KMS-11 (cell line): ENCODE results near the gene CAPN11.

ENCODE experiments used
- H2AFZ ChIP-seq: fragments of 200-600 bp; sonication (generic); 2 replicates; pipeline ENCODE4 v1.6.1; 2016; ENCODE audit warnings: antibody characterized with exemption, mixed run types, low read depth
- H3K27ac ChIP-seq: fragments of 200-600 bp; sonication (generic); 2 replicates; pipeline ENCODE4 v1.6.1; 2016; ENCODE audit warnings: mild to moderate bottlenecking, mixed run types
- H3K27me3 ChIP-seq: fragments of 200-600 bp; sonication (generic); 2 replicates; pipeline ENCODE4 v1.6.1; 2017; ENCODE audit warnings: mild to moderate bottlenecking, low read depth, mixed run types, moderate library complexity; ENCODE audit not compliant: insufficient read depth
- H3K36me3 ChIP-seq: fragments of 200-600 bp; sonication (generic); 2 replicates; pipeline ENCODE4 v1.6.1; 2017; ENCODE audit warnings: mild to moderate bottlenecking, mixed run types; ENCODE audit not compliant: insufficient read depth
- H3K4me1 ChIP-seq: fragments of 200-600 bp; sonication (generic); 2 replicates; pipeline ENCODE4 v1.6.1; 2016; ENCODE audit warnings: mild to moderate bottlenecking, low read depth, mixed run types; ENCODE audit not compliant: poor library complexity, severe bottlenecking
- H3K4me2 ChIP-seq: fragments of 200-600 bp; sonication (generic); 2 replicates; pipeline ENCODE4 v1.7.0; 2016; ENCODE audit warnings: mild to moderate bottlenecking, mixed run types
- H3K4me3 ChIP-seq: fragments of 200-600 bp; sonication (generic); IDR thresholded peaks from 2 replicates; pipeline ENCODE4 v1.6.1; 2017; ENCODE audit warnings: low read depth, low read length, mixed read lengths; ENCODE audit not compliant: insufficient read depth
- H3K79me2 ChIP-seq: fragments of 200-600 bp; sonication (generic); 2 replicates; pipeline ENCODE4 v1.6.1; 2016; ENCODE audit warnings: low read depth, mixed run types; ENCODE audit not compliant: insufficient read depth
- H3K9ac ChIP-seq: fragments of 200-600 bp; sonication (generic); 2 replicates; pipeline ENCODE4 v1.6.1; 2016; ENCODE audit warnings: mild to moderate bottlenecking, mixed run types
- H4K20me1 ChIP-seq: fragments of 200-600 bp; sonication (generic); 2 replicates; pipeline ENCODE4 v1.6.1; 2016; ENCODE audit warnings: mild to moderate bottlenecking, mixed run types; ENCODE audit not compliant: insufficient read depth
- CTCF ChIP-seq: fragments of 200-600 bp; sonication (generic); conservative IDR thresholded peaks from 2 replicates; pipeline ENCODE4 v1.6.1; 2017; ENCODE audit warnings: low read depth, mild to moderate bottlenecking, antibody characterized with exemption, low read length, moderate library complexity, mixed read lengths

Gene CAPN11

GRCh38 chr6:44133003-44133931, 25.4 kb upstream of the CAPN11 start:
- no peak overlapping the region for H3K4me3 ChIP-seq

GRCh38 chr6:44133981-44134711, 24.5 kb upstream of the CAPN11 start:
- Histone ChIP-seq H3K4me2 (no peak overlapping the region), H3K9ac (no peak overlapping the region), H3K4me1 (no peaks in the 10 kb centered on the region), H2AFZ (no peak overlapping the region), H3K4me3 (no peak overlapping the region), H3K79me2 (no peaks in the 10 kb centered on the region), H4K20me1 (no peaks in the 10 kb centered on the region), H3K36me3 (no peaks in the 10 kb centered on the region), H3K27me3 (no peaks in the 10 kb centered on the region), H3K27ac (no peak overlapping the region)
- no peak for TF ChIP-seq CTCF

More at GRCh38 chr6:44133003-44133931, 25.4 kb upstream of the CAPN11 start:
- Histone ChIP-seq H4K20me1 (no peaks in the 10 kb centered on the region), H3K79me2 (no peaks in the 10 kb centered on the region), H3K36me3 (no peaks in the 10 kb centered on the region), H3K4me2 (no peak overlapping the region), H3K27me3 (no peaks in the 10 kb centered on the region), H3K27ac (no peak overlapping the region), H2AFZ (no peak overlapping the region), H3K4me1 (no peaks in the 10 kb centered on the region), H3K9ac (no peak overlapping the region)
- no peak for TF ChIP-seq CTCF

- Histone ChIP-seq H3K36me3 (no peaks in the 10 kb centered on the region), H3K4me3 (no peak overlapping the region)
- TF ChIP-seq CTCF, result no peak
These were observed 23.4 kb upstream of the CAPN11 start for GRCh38 chr6:44135173-44135758.

GRCh38 chr6:44135875-44136274, 22.7 kb upstream of the CAPN11 start:
- no peak for TF ChIP-seq CTCF
- H3K4me2 ChIP-seq, result no peak overlapping the region
- no peaks in the 10 kb centered on the region for H4K20me1 ChIP-seq
- no peaks in the 10 kb centered on the region for H3K27me3 ChIP-seq
- H3K79me2 ChIP-seq, result no peaks in the 10 kb centered on the region
- H3K27ac ChIP-seq, result no peak overlapping the region
- H2AFZ ChIP-seq, result no peak overlapping the region
- H3K4me1 ChIP-seq, result no peaks in the 10 kb centered on the region
- no peak overlapping the region for H3K4me3 ChIP-seq
- no peak overlapping the region for H3K9ac ChIP-seq
- H3K36me3 ChIP-seq, result no peaks in the 10 kb centered on the region

More at GRCh38 chr6:44135173-44135758, 23.4 kb upstream of the CAPN11 start:
- Histone ChIP-seq H3K4me1 (no peaks in the 10 kb centered on the region), H3K27ac (no peak overlapping the region), H2AFZ (no peak overlapping the region), H3K9ac (no peak overlapping the region), H4K20me1 (no peaks in the 10 kb centered on the region), H3K79me2 (no peaks in the 10 kb centered on the region), H3K4me2 (no peak overlapping the region), H3K27me3 (no peaks in the 10 kb centered on the region)
